Germinal center (tissue), 1 donor: ENCODE measurements around the gene KDM5C.

Source experiments
- DNase-seq: peaks from one replicate; pipeline ENCODE4 v3.0.0; 2012; ENCODE audit warnings: mixed read lengths, low spot score

The KDM5C gene

GRCh38 chrX:53250556-53250955 is 25.5 kb upstream of the KDM5C start:
- no peak for DNase-seq

GRCh38 chrX:53249408-53250042 is 24.5 kb upstream of the KDM5C start:
- DNase-seq = no peak

GRCh38 chrX:53247928-53248327 is 22.9 kb upstream of the KDM5C start:
- no peak for DNase-seq

- DNase-seq = no peak
Measured at GRCh38 chrX:53246231-53246630, 21.2 kb upstream of the KDM5C start.

- DNase-seq = no peak
Measured at GRCh38 chrX:53244610-53245009, 19.6 kb upstream of the KDM5C start.

- DNase-seq = no peak
Measured at GRCh38 chrX:53242310-53242709, 17.3 kb upstream of the KDM5C start.

GRCh38 chrX:53241558-53241957 is 16.6 kb upstream of the KDM5C start:
- no peak for DNase-seq

- DNase-seq = peak; percentile 9
Measured at GRCh38 chrX:53239474-53239873, 14.5 kb upstream of the KDM5C start.

GRCh38 chrX:53237056-53237455 is 12.0 kb upstream of the KDM5C start:
- no peak for DNase-seq

- no peak for DNase-seq
Measured at GRCh38 chrX:53236025-53236679, 11.1 kb upstream of the KDM5C start.

- no peak for DNase-seq
Measured at GRCh38 chrX:53235566-53235965, 10.6 kb upstream of the KDM5C start.

GRCh38 chrX:53234484-53234883 is 9.5 kb upstream of the KDM5C start:
- no peak for DNase-seq

GRCh38 chrX:53233536-53233935 is 8.5 kb upstream of the KDM5C start:
- no peak for DNase-seq

- DNase-seq = no peak
Measured at GRCh38 chrX:53230116-53230515, 5.1 kb upstream of the KDM5C start.

GRCh38 chrX:53227224-53227765 is 2.3 kb upstream of the KDM5C start:
- DNase-seq = no peak

- DNase-seq = peak; percentile 11
Measured at GRCh38 chrX:53223955-53224859, 800 bp downstream of the KDM5C start.

GRCh38 chrX:53223068-53223693 is 1.8 kb downstream of the KDM5C start:
- no peak for DNase-seq

GRCh38 chrX:53211391-53211978 is 13.5 kb downstream of the KDM5C start:
- DNase-seq = no peak

- no peak for DNase-seq
Measured at GRCh38 chrX:53196678-53197077, 28.3 kb downstream of the KDM5C start.

GRCh38 chrX:53195401-53195800 is 29.6 kb downstream of the KDM5C start:
- no peak for DNase-seq

- no peak for DNase-seq
Measured at GRCh38 chrX:53194308-53194707, 30.7 kb downstream of the KDM5C start.

GRCh38 chrX:53193093-53193492 is 31.9 kb downstream of the KDM5C start:
- no peak for DNase-seq
